NB4 (cell line): ENCODE results near the gene RRP1.
A peak's percentile ranks its signal among the peaks of the same experiment; 100 is the strongest.

Experiments used
- DNase-seq: peaks from one replicate; pipeline ENCODE4 v3.0.0; 2010; ENCODE audit warnings: low read depth
- H3K4me3 ChIP-seq: one replicate; pipeline ENCODE4 v1.5.1; 2011; ENCODE audit warnings: mild to moderate bottlenecking, low read depth, low read length, moderate library complexity
- CTCF ChIP-seq: IDR thresholded peaks from one replicate; pipeline ENCODE4 v1.5.1; 2012; ENCODE audit warnings: low read depth, low read length
- MAX ChIP-seq: IDR thresholded peaks from 2 replicates; pipeline ENCODE4 v1.6.1; 2011; ENCODE audit warnings: low read depth, low read length
- MYC ChIP-seq: IDR thresholded peaks from 2 replicates; pipeline ENCODE4 v1.6.1; 2011; ENCODE audit warnings: low read depth, low read length
- POLR2A ChIP-seq: IDR thresholded peaks from 2 replicates; pipeline ENCODE4 v1.6.1; 2011; ENCODE audit warnings: mild to moderate bottlenecking; ENCODE audit not compliant: insufficient read length; ENCODE audit errors: extremely low read depth

The RRP1 gene

GRCh38 chr21:43805275-43805800 is 16.0 kb downstream of the RRP1 start:
- no peak for TF ChIP-seq MAX
- no peak for TF ChIP-seq POLR2A
- TF ChIP-seq MYC = no peak
- no peak for TF ChIP-seq CTCF
- DNase-seq = peak; percentile 37
- no peak overlapping the region for H3K4me3 ChIP-seq

GRCh38 chr21:43806017-43806710 is 16.8 kb downstream of the RRP1 start:
- H3K4me3 ChIP-seq = no peak overlapping the region
- TF ChIP-seq POLR2A (no peak), CTCF (no peak), MAX (no peak), MYC (no peak)
- DNase-seq = no peak

GRCh38 chr21:43808367-43808766 is 19.0 kb downstream of the RRP1 start:
- no peak overlapping the region for H3K4me3 ChIP-seq
- no peak for DNase-seq
- no peak for TF ChIP-seq MYC
- TF ChIP-seq MAX = no peak
- no peak for TF ChIP-seq CTCF
- no peak for TF ChIP-seq POLR2A

GRCh38 chr21:43808832-43809251 is 19.5 kb downstream of the RRP1 start:
- H3K4me3 ChIP-seq = no peak overlapping the region

GRCh38 chr21:43809346-43809799 is 20.0 kb downstream of the RRP1 start:
- H3K4me3 ChIP-seq = no peak overlapping the region
- no peak for DNase-seq
- peak; percentile 1 for TF ChIP-seq POLR2A
- no peak for TF ChIP-seq CTCF
- no peak for TF ChIP-seq MAX

More at GRCh38 chr21:43808832-43809251, 19.5 kb downstream of the RRP1 start:
- TF ChIP-seq CTCF (no peak), POLR2A (peak; percentile 8)
- no peak for DNase-seq

- no peak for DNase-seq
- TF ChIP-seq MAX (no peak), CTCF (no peak), POLR2A (no peak)
- H3K4me3 ChIP-seq = no peak overlapping the region
Observed at GRCh38 chr21:43809853-43810504, 20.6 kb downstream of the RRP1 start.
